NOMO-1 treated with DMSO at 0.1 percent for 48 hours (cell line): Measurements from ENCODE around the gene TMIE.

ENCODE experiments used
- DNase-seq: peaks from one replicate; lab custom pipeline; 2025; ENCODE audit not compliant: unreplicated experiment; lab: John Stamatoyannopoulos, UW

Gene TMIE

GRCh38 chr3:46701181-46701939, at the start of gene TMIE:
TSS of gene TMIE (plus strand) at chr3:46701392. CDS start at chr3:46701488, 96 bp downstream.
- DNase-seq, result no peak

- no peak for DNase-seq
Observed at GRCh38 chr3:46655271-46655670, 45.9 kb upstream of the TMIE start.

GRCh38 chr3:46656778-46657556, 44.2 kb upstream of the TMIE start:
- no peak for DNase-seq

- DNase-seq, result no peak
Observed at GRCh38 chr3:46659285-46659684, 41.9 kb upstream of the TMIE start.

GRCh38 chr3:46660003-46660402, 41.2 kb upstream of the TMIE start:
- DNase-seq, result no peak

- DNase-seq, result no peak
Observed at GRCh38 chr3:46660543-46661523, 40.4 kb upstream of the TMIE start.

- no peak for DNase-seq
Observed at GRCh38 chr3:46661776-46662766, 39.1 kb upstream of the TMIE start.

GRCh38 chr3:46662771-46663551, 38.2 kb upstream of the TMIE start:
- DNase-seq, result no peak

- no peak for DNase-seq
Observed at GRCh38 chr3:46663591-46664135, 37.5 kb upstream of the TMIE start.

- no peak for DNase-seq
Observed at GRCh38 chr3:46664188-46664970, 36.8 kb upstream of the TMIE start.

GRCh38 chr3:46664971-46665762, 36.0 kb upstream of the TMIE start:
- DNase-seq, result no peak

GRCh38 chr3:46665763-46666452, 35.3 kb upstream of the TMIE start:
- DNase-seq, result no peak

- no peak for DNase-seq
Observed at GRCh38 chr3:46666453-46666845, 34.7 kb upstream of the TMIE start.

- DNase-seq, result no peak
Observed at GRCh38 chr3:46667061-46667621, 34.1 kb upstream of the TMIE start.

- DNase-seq, result no peak
Observed at GRCh38 chr3:46667657-46668056, 33.5 kb upstream of the TMIE start.

- DNase-seq, result no peak
Observed at GRCh38 chr3:46668116-46668515, 33.1 kb upstream of the TMIE start.
